GM21723 (cell line): ENCODE results near the gene NXPH1.
"Not testable (repeated sequence)": the region's sequence is repeated elsewhere in the genome, so short reads cannot be mapped to it uniquely, and the experiment has no call there.

Experiments
- ATAC-seq: cut with Tn5 transposase; IDR thresholded peaks from one replicate; pipeline ENCODE4 v1.9.1; 2021; ENCODE audit warnings: mild to moderate bottlenecking, moderate library complexity; ENCODE audit not compliant: unreplicated experiment

Gene NXPH1

DNA sequence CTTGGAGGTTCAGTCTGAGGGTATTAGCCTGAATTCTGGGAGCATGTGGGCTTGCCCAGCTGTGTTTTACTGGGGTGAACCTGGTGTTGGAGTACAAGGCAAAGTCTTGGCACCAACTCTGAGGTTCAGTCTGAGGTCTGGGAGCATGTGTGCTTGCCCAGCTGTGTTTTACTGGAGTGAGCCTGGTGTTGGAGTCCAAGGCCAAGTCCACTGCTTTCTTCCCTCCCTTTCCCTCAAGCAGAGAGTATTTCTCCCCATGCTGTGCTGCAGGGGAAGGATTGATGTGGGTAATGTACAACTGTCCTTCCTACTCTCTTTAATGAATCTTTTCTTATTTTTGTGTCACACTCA is 236.1 kb downstream of the NXPH1 start:
- ATAC-seq = no peak

DNA sequence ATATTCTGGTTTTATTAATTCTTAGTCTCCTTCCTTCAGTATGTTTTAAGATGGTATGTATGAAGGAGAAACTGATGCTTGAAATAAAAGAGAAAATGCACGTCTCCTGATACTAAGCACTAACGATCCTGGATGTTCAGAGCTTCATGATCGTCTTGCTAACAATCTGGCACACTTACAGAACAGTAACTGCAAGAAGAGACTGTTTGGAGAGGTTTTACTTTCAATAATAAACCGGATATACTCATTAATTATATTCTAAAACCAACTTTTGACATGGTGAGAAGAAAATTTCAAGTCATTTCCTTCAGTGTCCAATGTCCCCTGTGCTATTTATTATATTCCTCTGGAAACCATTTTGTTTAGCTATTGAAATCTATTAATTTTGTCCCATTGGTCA is 251.0 kb downstream of the NXPH1 start:
- ATAC-seq = no peak

- ATAC-seq = no peak
Observed at GRCh38 chr7:8699875-8700624, 266.6 kb downstream of the NXPH1 start.

- ATAC-seq = no peak
Observed at GRCh38 chr7:8702807-8703206, 269.4 kb downstream of the NXPH1 start.

DNA sequence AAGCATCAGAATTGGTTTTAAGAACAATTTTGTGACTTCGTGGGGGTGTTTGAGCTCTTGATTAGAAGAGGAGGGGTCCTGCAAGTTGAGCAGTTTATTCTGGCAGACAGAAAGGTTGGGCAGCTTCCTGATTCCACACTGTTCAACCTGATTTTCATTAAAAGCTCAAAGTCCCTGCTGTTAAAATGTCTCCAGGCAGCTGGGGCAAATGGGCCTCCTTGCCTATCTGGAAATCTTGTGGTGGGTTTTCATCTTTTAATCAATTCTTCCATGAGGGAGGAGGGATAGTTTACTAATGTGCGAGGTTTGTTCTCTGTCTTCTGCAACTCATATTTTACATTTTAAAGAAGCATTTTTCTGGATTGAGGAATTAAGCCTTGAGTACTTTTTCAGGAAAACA is 276.7 kb downstream of the NXPH1 start:
- ATAC-seq = no peak

GRCh38 chr7:8714791-8715190 is 281.4 kb downstream of the NXPH1 start:
- no peak for ATAC-seq

- no peak for ATAC-seq
Observed at GRCh38 chr7:8719102-8719501, 285.7 kb downstream of the NXPH1 start.

DNA sequence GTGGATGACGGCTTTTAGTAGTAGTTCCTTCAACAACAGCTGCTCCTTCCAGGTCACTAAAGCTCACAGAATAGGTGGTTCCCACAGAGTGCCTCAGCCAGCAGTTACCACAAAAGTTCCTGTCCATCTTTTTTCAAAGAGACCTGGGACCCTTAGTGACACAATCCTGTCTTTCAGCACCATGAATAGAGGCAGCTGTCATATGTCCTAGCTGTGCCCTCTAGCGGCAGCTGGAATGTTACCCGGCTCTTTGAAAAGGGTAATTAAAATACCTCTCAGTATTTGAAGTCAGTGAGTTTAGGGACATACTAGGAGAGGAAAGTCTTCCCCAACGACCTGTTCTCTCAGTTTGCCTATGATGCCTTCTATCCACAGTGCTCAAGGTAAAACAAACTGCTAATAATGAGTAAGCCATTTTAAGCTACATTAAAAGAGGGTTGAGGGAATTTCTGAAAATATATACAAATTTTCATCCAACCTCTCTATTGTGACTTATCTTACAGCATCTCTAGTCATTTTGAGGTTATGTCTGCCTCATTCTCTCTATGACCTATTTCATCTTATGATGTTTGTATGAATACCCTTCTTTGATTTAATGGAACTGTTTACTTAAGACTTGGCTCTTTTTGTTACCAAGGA is 290.8 kb downstream of the NXPH1 start:
- peak; percentile 75 for ATAC-seq

DNA sequence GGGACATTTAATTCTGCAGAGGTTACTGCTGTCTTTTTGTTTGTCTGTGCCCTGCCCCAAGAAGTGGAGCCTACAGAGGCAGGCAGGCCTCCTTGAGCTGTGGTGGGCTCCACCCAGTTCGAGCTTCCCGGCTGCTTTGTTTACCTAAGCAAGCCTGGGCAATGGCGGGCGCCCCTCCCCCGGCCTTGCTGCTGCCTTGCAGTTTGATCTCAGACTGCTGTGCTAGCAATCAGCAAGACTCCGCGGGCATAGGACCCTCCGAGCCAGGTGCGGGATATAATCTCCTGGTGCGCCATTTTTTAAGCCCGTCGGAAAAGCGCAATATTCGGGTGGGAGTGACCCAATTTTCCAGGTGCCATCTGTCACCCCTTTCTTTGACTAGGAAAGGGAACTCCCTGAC is 298.3 kb downstream of the NXPH1 start:
- not testable (repeated sequence) for ATAC-seq

- no peak for ATAC-seq
Observed at GRCh38 chr7:8739837-8740236, 306.4 kb downstream of the NXPH1 start.

GRCh38 chr7:8742837-8743236 is 309.4 kb downstream of the NXPH1 start:
- no peak for ATAC-seq

DNA sequence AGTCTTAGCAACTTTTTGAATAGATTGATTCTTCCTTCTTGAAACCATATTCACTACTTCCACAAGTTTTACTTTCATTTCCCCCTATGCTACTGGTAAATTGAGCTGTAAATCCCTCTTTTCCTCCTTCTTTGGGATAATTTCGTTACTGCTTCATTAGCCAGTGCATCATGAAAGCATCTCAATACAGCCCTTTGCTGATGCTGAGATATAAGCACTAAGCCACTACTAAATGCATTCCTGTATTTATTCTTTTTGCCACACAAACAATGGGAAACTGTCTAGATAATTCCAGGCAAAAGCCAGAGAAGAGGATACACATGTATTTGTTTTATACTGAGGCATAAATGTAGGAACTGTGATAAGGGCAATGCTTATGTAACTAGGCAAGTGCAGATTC is 313.9 kb downstream of the NXPH1 start:
- ATAC-seq = no peak

GRCh38 chr7:8751557-8752231 is 318.3 kb downstream of the NXPH1 start:
- no peak for ATAC-seq

GRCh38 chr7:8753355-8753754 is 319.9 kb downstream of the NXPH1 start:
- no peak for ATAC-seq

GRCh38 chr7:8761731-8762130 is 328.3 kb downstream of the NXPH1 start:
- ATAC-seq = no peak

- no peak for ATAC-seq
Observed at GRCh38 chr7:8762803-8763202, 329.4 kb downstream of the NXPH1 start.

- ATAC-seq = no peak
Observed at GRCh38 chr7:8765374-8765773, 332.0 kb downstream of the NXPH1 start.

DNA sequence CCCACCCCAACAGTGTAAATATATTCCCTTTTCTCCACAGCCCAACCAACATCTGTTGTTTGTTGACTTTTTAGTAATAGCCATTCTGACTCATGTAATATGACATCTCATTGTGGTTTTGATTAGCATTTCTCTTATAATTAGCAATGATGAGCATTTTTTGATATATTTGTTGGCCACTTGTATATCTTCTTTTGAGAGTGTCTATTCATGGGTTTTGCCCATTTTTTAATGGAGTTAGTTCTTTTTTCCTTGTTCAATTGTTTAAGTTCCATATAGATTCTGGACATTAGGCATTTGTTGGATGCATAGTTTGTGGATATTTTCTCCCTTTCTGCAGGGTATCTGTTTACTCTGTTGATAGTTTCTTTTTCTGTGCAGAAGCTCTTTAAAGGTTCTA is 340.1 kb downstream of the NXPH1 start:
- ATAC-seq = no peak

DNA sequence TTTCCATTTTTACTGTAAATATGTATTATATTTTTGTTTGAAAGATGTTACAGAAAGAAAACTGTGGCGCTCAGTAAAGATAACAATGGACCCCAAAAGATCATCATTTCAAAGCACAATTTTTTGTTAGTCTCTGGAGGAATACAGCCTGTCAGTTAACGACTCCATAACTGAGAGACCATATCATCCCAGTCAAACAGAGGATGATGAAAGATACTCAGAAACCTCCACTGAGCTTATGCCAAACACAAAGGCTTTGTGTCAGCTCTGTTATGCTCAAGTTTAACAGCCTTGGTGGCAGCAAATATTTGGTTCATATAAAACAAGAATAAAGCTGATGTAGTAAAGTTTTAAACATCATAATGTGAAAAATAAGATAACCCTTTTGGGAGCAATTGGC is 345.1 kb downstream of the NXPH1 start:
- no peak for ATAC-seq

DNA sequence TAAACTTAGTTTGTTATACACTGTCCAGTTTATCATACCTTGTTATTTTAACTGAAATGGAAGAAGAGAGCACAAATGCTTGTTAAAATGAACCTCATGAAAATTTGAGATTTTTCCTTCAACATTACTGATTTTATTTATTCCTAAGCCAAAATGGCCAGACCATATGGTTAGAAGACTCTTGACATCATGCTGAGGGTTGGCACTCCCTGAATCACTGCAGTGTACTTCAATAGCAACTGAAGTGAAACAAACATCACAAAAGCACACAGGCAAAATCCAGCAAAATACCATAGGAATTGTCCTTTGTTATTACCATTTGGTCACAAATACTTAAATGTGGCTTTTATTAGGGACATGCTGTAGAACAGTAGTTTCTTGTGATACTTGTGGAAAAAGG is 347.8 kb downstream of the NXPH1 start:
- ATAC-seq = no peak

- ATAC-seq = no peak
Observed at GRCh38 chr7:8783229-8783628, 349.8 kb downstream of the NXPH1 start.

GRCh38 chr7:8785081-8785480 is 351.7 kb downstream of the NXPH1 start:
- ATAC-seq = no peak
